Trophoblast cell (in vitro differentiated cells and primary cell): ENCODE data around the gene SMARCE1.
A peak's percentile ranks its signal among the peaks of the same experiment; 100 is the strongest.

Experiments
- DNase-seq, 2 donors: peaks; one replicate each; pipeline ENCODE4 v3.0.0-alpha.2; 2016
- H2AFZ ChIP-seq: 2 replicates; pipeline ENCODE4 v1.6.1; 2013; ENCODE audit warnings: low read length, moderate library complexity, mild to moderate bottlenecking; ENCODE audit not compliant: insufficient read depth, poor library complexity
- H2AK5ac ChIP-seq: 2 replicates; pipeline ENCODE4 v1.6.1; 2013; ENCODE audit warnings: mild to moderate bottlenecking, low read length
- H2BK120ac ChIP-seq: 2 replicates; pipeline ENCODE4 v1.6.1; 2013; ENCODE audit warnings: low read length, mild to moderate bottlenecking, moderate library complexity; ENCODE audit not compliant: insufficient read depth, poor library complexity
- H2BK12ac ChIP-seq: 2 replicates; pipeline ENCODE4 v1.6.1; 2013; ENCODE audit warnings: mild to moderate bottlenecking, low read length, moderate library complexity
- H2BK5ac ChIP-seq: 2 replicates; pipeline ENCODE4 v1.6.1; 2013; ENCODE audit warnings: low read length, low read depth, moderate library complexity, mild to moderate bottlenecking; ENCODE audit not compliant: poor library complexity
- H3K14ac ChIP-seq: 2 replicates; pipeline ENCODE4 v1.6.1; 2013; ENCODE audit warnings: mild to moderate bottlenecking, low read length
- H3K18ac ChIP-seq: 2 replicates; pipeline ENCODE4 v1.6.1; 2013; ENCODE audit warnings: mild to moderate bottlenecking, low read length
- H3K23ac ChIP-seq: 2 replicates; pipeline ENCODE4 v1.6.1; 2013; ENCODE audit warnings: low read length
- H3K27ac ChIP-seq: 2 replicates; pipeline ENCODE4 v1.5.1; 2013; ENCODE audit warnings: low read depth, mild to moderate bottlenecking, inconsistent platforms, low read length, moderate library complexity
- H3K27me3 ChIP-seq: 2 replicates; pipeline ENCODE4 v1.6.1; 2013; ENCODE audit warnings: inconsistent platforms, mild to moderate bottlenecking, low read length, moderate library complexity; ENCODE audit not compliant: insufficient read depth
- H3K36me3 ChIP-seq, 2 experiments: 1 replicate in 1 of 2; 2 replicates in 1 of 2; pipeline ENCODE4 v1.6.1; 2013; ENCODE audit warnings: low read length in 2 of 2, mild to moderate bottlenecking in 2 of 2, moderate library complexity in 1 of 2; ENCODE audit not compliant: insufficient read depth in 2 of 2, control insufficient read depth in 1 of 2
- H3K4ac ChIP-seq: 2 replicates; pipeline ENCODE4 v1.6.1; 2013; ENCODE audit warnings: low read depth, mild to moderate bottlenecking, low read length, moderate library complexity
- H3K4me1 ChIP-seq, 2 experiments: 1 replicate in 1 of 2; 2 replicates in 1 of 2; pipeline ENCODE4 v1.6.1; 2013; ENCODE audit warnings: low read length in 2 of 2, mild to moderate bottlenecking in 2 of 2, moderate library complexity in 1 of 2; ENCODE audit not compliant: insufficient read depth in 2 of 2, control insufficient read depth in 1 of 2
- H3K4me2 ChIP-seq: 2 replicates; pipeline ENCODE4 v1.6.1; 2013; ENCODE audit warnings: inconsistent platforms, mild to moderate bottlenecking, low read length, moderate library complexity
- H3K4me3 ChIP-seq: 2 replicates; pipeline ENCODE4 v1.5.1; 2013; ENCODE audit warnings: mild to moderate bottlenecking, low read depth, low read length, inconsistent platforms
- H3K79me1 ChIP-seq: one replicate; pipeline ENCODE4 v1.6.1; 2013; ENCODE audit warnings: low read length
- H3K79me2 ChIP-seq: 2 replicates; pipeline ENCODE4 v1.6.1; 2013; ENCODE audit warnings: low read length, mild to moderate bottlenecking; ENCODE audit not compliant: control insufficient read depth, insufficient read depth, poor library complexity
- H3K9ac ChIP-seq: 2 replicates; pipeline ENCODE4 v1.6.1; 2013; ENCODE audit warnings: mild to moderate bottlenecking, low read length
- H3K9me3 ChIP-seq: 2 replicates; pipeline ENCODE4 v1.6.1; 2013; ENCODE audit warnings: low read depth, mild to moderate bottlenecking, control low read depth, inconsistent platforms, low read length; ENCODE audit not compliant: insufficient read depth
- H4K12ac ChIP-seq: 2 replicates; pipeline ENCODE4 v1.6.1; 2013; ENCODE audit warnings: low read depth, mild to moderate bottlenecking, low read length, moderate library complexity
- H4K8ac ChIP-seq: 2 replicates; pipeline ENCODE4 v1.6.1; 2013; ENCODE audit warnings: low read depth, mild to moderate bottlenecking, low read length, moderate library complexity
- H4K91ac ChIP-seq: one replicate; pipeline ENCODE4 v1.6.1; 2013; ENCODE audit warnings: low read depth, mild to moderate bottlenecking, low read length, moderate library complexity
- WGBS: extraction: QIAGEN DNeasy Blood & Tissue Kit; methylation state at CpG from one replicate; pipeline ENCODE4 v1.1.7; 2013; ENCODE audit warnings: missing lambda C conversion rate; ENCODE audit not compliant: insufficient read length, insufficient coverage; ENCODE audit errors: extremely low coverage; 5-methylcytosine and 5-hydroxymethylcytosine counted together

Gene SMARCE1

GRCh38 chr17:40646791-40647623 is 611 bp downstream of the SMARCE1 start:
- Histone ChIP-seq H3K79me2 (peaks cover 11% of the 10 kb centered on the region), H2BK120ac (peak overlapping the region; percentile 99), H4K91ac (peak overlapping the region; percentile 100)

GRCh38 chr17:40645943-40646342 is 1.7 kb downstream of the SMARCE1 start:
- Histone ChIP-seq H3K27me3 (no peaks in the 10 kb centered on the region), H3K9me3 (no peaks in the 10 kb centered on the region), H3K79me1 (peaks cover 13% of the 10 kb centered on the region), H3K9ac (no peak overlapping the region), H4K12ac (no peak overlapping the region), H2BK12ac (no peak overlapping the region), H3K27ac (no peak overlapping the region), H3K18ac (no peak overlapping the region), H3K4me3 (no peak overlapping the region), H2BK5ac (no peak overlapping the region), H3K79me2 (peaks cover 11% of the 10 kb centered on the region), H2AFZ (no peak overlapping the region), H3K14ac (no peak overlapping the region), H3K23ac (no peak overlapping the region), H3K4me1 (peaks cover 4 to 7% of the 10 kb centered on the region in 2 experiments), H4K91ac (no peak overlapping the region), H3K4me2 (no peak overlapping the region), H3K4ac (no peak overlapping the region), H3K36me3 (peaks cover 2 to 6% of the 10 kb centered on the region in 2 experiments), H2AK5ac (no peak overlapping the region), H4K8ac (no peak overlapping the region), H2BK120ac (no peak overlapping the region)
- no peak for DNase-seq
- WGBS = no CpG with 5 or more reads among the region's 2 CpGs

More at GRCh38 chr17:40646791-40647623, 611 bp downstream of the SMARCE1 start:
- WGBS = no CpG with 5 or more reads among the region's 18 CpGs
- H4K12ac ChIP-seq = peak overlapping the region; percentile 95
- peak overlapping the region; percentile 100 for H3K9ac ChIP-seq
- H3K9me3 ChIP-seq = no peaks in the 10 kb centered on the region
- H2AK5ac ChIP-seq = peak overlapping the region; percentile 100
- DNase-seq = peak; percentile 7 to 39
- peak overlapping the region; percentile 100 for H2AFZ ChIP-seq
- peak overlapping the region; percentile 94 for H3K4me3 ChIP-seq
- peak overlapping the region; percentile 99 for H3K18ac ChIP-seq
- peak overlapping the region; percentile 97 for H3K4me2 ChIP-seq
- peak overlapping the region; percentile 17 for H3K23ac ChIP-seq
- H2BK12ac ChIP-seq = no peak overlapping the region
- H2BK5ac ChIP-seq = peak overlapping the region; percentile 99
- H3K79me1 ChIP-seq = peaks cover 13% of the 10 kb centered on the region
- H4K8ac ChIP-seq = peak overlapping the region; percentile 100
- H3K14ac ChIP-seq = peak overlapping the region; percentile 100
- H3K4ac ChIP-seq = peak overlapping the region; percentile 100
- H3K27ac ChIP-seq = peak overlapping the region; percentile 64
- no peaks in the 10 kb centered on the region for H3K27me3 ChIP-seq
- H3K36me3 ChIP-seq = peaks cover 2 to 5% of the 10 kb centered on the region in 2 experiments
- H3K4me1 ChIP-seq = peaks cover 4 to 7% of the 10 kb centered on the region in 2 experiments

- Histone ChIP-seq H4K8ac (no peak overlapping the region), H3K79me1 (peaks cover 13% of the 10 kb centered on the region), H3K4ac (no peak overlapping the region), H3K27me3 (no peaks in the 10 kb centered on the region), H3K4me1 (peaks cover 4 to 7% of the 10 kb centered on the region in 2 experiments), H3K27ac (no peak overlapping the region), H3K36me3 (peaks cover 2 to 7% of the 10 kb centered on the region in 2 experiments), H2BK5ac (no peak overlapping the region), H3K18ac (no peak overlapping the region), H3K23ac (no peak overlapping the region), H3K4me3 (no peak overlapping the region), H4K91ac (no peak overlapping the region), H4K12ac (no peak overlapping the region), H3K9ac (no peak overlapping the region), H3K4me2 (no peak overlapping the region), H3K9me3 (no peaks in the 10 kb centered on the region), H3K14ac (no peak overlapping the region), H2AFZ (no peak overlapping the region), H3K79me2 (peaks cover 11% of the 10 kb centered on the region), H2AK5ac (no peak overlapping the region), H2BK12ac (no peak overlapping the region), H2BK120ac (no peak overlapping the region)
- no peak for DNase-seq
Observed at GRCh38 chr17:40645291-40645690, 2.3 kb downstream of the SMARCE1 start.

- no peak overlapping the region for H4K12ac ChIP-seq
- no peaks in the 10 kb centered on the region for H3K79me1 ChIP-seq
- no peak overlapping the region for H4K8ac ChIP-seq
- no peaks in the 10 kb centered on the region for H3K9me3 ChIP-seq
- no peaks in the 10 kb centered on the region for H3K4me1 ChIP-seq
- no peak overlapping the region for H2BK12ac ChIP-seq
- no peak overlapping the region for H3K4me2 ChIP-seq
- peaks cover 12 to 27% of the 10 kb centered on the region in 2 experiments for H3K36me3 ChIP-seq
- H3K4ac ChIP-seq = no peak overlapping the region
- H2BK5ac ChIP-seq = no peak overlapping the region
- H3K14ac ChIP-seq = no peak overlapping the region
- no peaks in the 10 kb centered on the region for H3K79me2 ChIP-seq
- no peak overlapping the region for H2BK120ac ChIP-seq
- no peaks in the 10 kb centered on the region for H3K27me3 ChIP-seq
- no peak for DNase-seq
- no CpG with 5 or more reads among the region's 2 CpGs for WGBS
- H2AK5ac ChIP-seq = no peak overlapping the region
- no peak overlapping the region for H2AFZ ChIP-seq
- H3K27ac ChIP-seq = no peak overlapping the region
- H3K23ac ChIP-seq = no peak overlapping the region
- H4K91ac ChIP-seq = no peak overlapping the region
- no peak overlapping the region for H3K18ac ChIP-seq
- no peak overlapping the region for H3K4me3 ChIP-seq
- no peak overlapping the region for H3K9ac ChIP-seq
Observed at GRCh38 chr17:40637931-40638330, 9.7 kb downstream of the SMARCE1 start.
